Smooth muscle cell (in vitro differentiated cells): ENCODE results near the gene RAET1E. TPM values are rescaled to one million over a fixed set of nuclear protein-coding genes. Genes with fewer than 3 reads are reported as not detected.
"Not testable (repeated sequence)": the region's sequence is repeated elsewhere in the genome, so short reads cannot be mapped to it uniquely, and the experiment has no call there.

ENCODE experiments used
- DNase-seq: peaks from one replicate; lab custom pipeline; 2025; ENCODE audit not compliant: unreplicated experiment; lab: John Stamatoyannopoulos, UW
- H2AFZ ChIP-seq: fragments of 200-600 bp; sonication (generic); 2 replicates; pipeline ENCODE4 v1.6.0; 2016; ENCODE audit warnings: antibody characterized with exemption, low read depth, mild to moderate bottlenecking
- H3F3A ChIP-seq: fragments of 200-600 bp; sonication (generic); 2 replicates; pipeline ENCODE4 v1.6.0; 2017; ENCODE audit warnings: antibody characterized with exemption, low read depth
- H3K27ac ChIP-seq: fragments of 200-600 bp; sonication (generic); 2 replicates; pipeline ENCODE4 v1.5.1; 2016; ENCODE audit warnings: low read depth, mild to moderate bottlenecking
- H3K27me3 ChIP-seq: fragments of 200-600 bp; sonication (generic); 2 replicates; pipeline ENCODE4 v1.6.1; 2016; ENCODE audit warnings: low read depth, mild to moderate bottlenecking
- H3K36me3 ChIP-seq: fragments of 200-600 bp; sonication (generic); 2 replicates; pipeline ENCODE4 v1.5.1; 2016; ENCODE audit warnings: low read depth
- H3K4me1 ChIP-seq: fragments of 200-600 bp; sonication (generic); 2 replicates; pipeline ENCODE4 v1.5.1; 2016; ENCODE audit warnings: low read depth
- H3K4me2 ChIP-seq: fragments of 200-600 bp; sonication (generic); 2 replicates; pipeline ENCODE4 v1.6.0; 2016; ENCODE audit warnings: mild to moderate bottlenecking
- H3K4me3 ChIP-seq: fragments of 200-600 bp; sonication (generic); 2 replicates; pipeline ENCODE4 v1.5.1; 2016; ENCODE audit warnings: mild to moderate bottlenecking
- H3K79me2 ChIP-seq: fragments of 200-600 bp; sonication (generic); 2 replicates; pipeline ENCODE4 v1.6.0; 2016; ENCODE audit warnings: low read depth, mild to moderate bottlenecking
- H3K9ac ChIP-seq: fragments of 200-600 bp; sonication (generic); 2 replicates; pipeline ENCODE4 v1.6.0; 2016; ENCODE audit warnings: low read depth
- H3K9me3 ChIP-seq: fragments of 200-600 bp; sonication (generic); replicated peaks from 2 replicates; pipeline ENCODE4 v1.5.1; 2016; ENCODE audit warnings: low read depth
- H4K20me1 ChIP-seq: fragments of 200-600 bp; sonication (generic); 2 replicates; pipeline ENCODE4 v1.6.0; 2016; ENCODE audit warnings: low read depth
- CTCF ChIP-seq: fragments of 200-600 bp; sonication (generic); IDR thresholded peaks from 2 replicates; pipeline ENCODE4 v1.5.1; 2017; ENCODE audit warnings: borderline replicate concordance, mild to moderate bottlenecking, antibody characterized with exemption; ENCODE audit not compliant: insufficient read depth, poor library complexity, severe bottlenecking
- WGBS: methylation state at CpG from one replicate; pipeline ENCODE4 v1.1.7; 2016; ENCODE audit warnings: low lambda C conversion rate; 5-methylcytosine and 5-hydroxymethylcytosine counted together
- polyA plus RNA-seq: library from polyadenylated mRNA; unstranded; fragments of >200 nt; fragmentation: Nextera tagmentation; extraction: Ambion mirVana; gene quantifications from 2 replicates; pipeline ENCODE4 v1.2.1, GENCODE V29; 2016
- total RNA-seq: library from RNA; depleted of rRNA; stranded (reverse); fragments of >200 nt; gene quantifications from 2 replicates; pipeline ENCODE4 v1.2.3, GENCODE V29; 2014

The RAET1E gene
- total and polyA plus RNA-seq, 2 experiments from 2014 or later: not detected

GRCh38 chr6:149915970-149916865 lies 18.3 kb upstream of the RAET1E start:
- Histone ChIP-seq H3K4me3 (no peak overlapping the region), H3K79me2 (no peaks in the 10 kb centered on the region), H3K4me2 (no peak overlapping the region), H3K4me1 (no peaks in the 10 kb centered on the region), H3K36me3 (no peaks in the 10 kb centered on the region), H4K20me1 (no peaks in the 10 kb centered on the region), H3K27me3 (peaks cover 38% of the 10 kb centered on the region), H2AFZ (no peak overlapping the region), H3F3A (no peaks in the 10 kb centered on the region), H3K27ac (no peak overlapping the region), H3K9me3 (no peaks in the 10 kb centered on the region), H3K9ac (no peak overlapping the region)
- 88% methylated on average over 10 of the region's 10 CpGs for WGBS
- TF ChIP-seq CTCF: no peak
- DNase-seq: no peak

GRCh38 chr6:149913540-149914240 lies 15.8 kb upstream of the RAET1E start:
- no peaks in the 10 kb centered on the region for H3K79me2 ChIP-seq
- no peak overlapping the region for H2AFZ ChIP-seq
- 75% methylated on average over 9 of the region's 9 CpGs for WGBS
- no peaks in the 10 kb centered on the region for H3K4me1 ChIP-seq
- TF ChIP-seq CTCF: no peak
- H3K27me3 ChIP-seq: peaks cover 17% of the 10 kb centered on the region
- H3K4me2 ChIP-seq: no peak overlapping the region
- no peak overlapping the region for H3K4me3 ChIP-seq
- no peak overlapping the region for H3K27ac ChIP-seq
- H3K9ac ChIP-seq: no peak overlapping the region
- no peak for DNase-seq
- no peaks in the 10 kb centered on the region for H4K20me1 ChIP-seq
- H3K36me3 ChIP-seq: no peaks in the 10 kb centered on the region
- no peaks in the 10 kb centered on the region for H3F3A ChIP-seq
- H3K9me3 ChIP-seq: no peaks in the 10 kb centered on the region

- TF ChIP-seq CTCF: no peak
- DNase-seq: no peak
- no peak overlapping the region for H3K4me3 ChIP-seq
- H3K4me1 ChIP-seq: no peaks in the 10 kb centered on the region
- no peak overlapping the region for H3K9ac ChIP-seq
- H4K20me1 ChIP-seq: no peaks in the 10 kb centered on the region
- no peaks in the 10 kb centered on the region for H3K79me2 ChIP-seq
- H3K36me3 ChIP-seq: no peaks in the 10 kb centered on the region
- no peak overlapping the region for H3K4me2 ChIP-seq
- 50% methylated on average over 2 of the region's 2 CpGs for WGBS
- no peaks in the 10 kb centered on the region for H3K9me3 ChIP-seq
- no peak overlapping the region for H2AFZ ChIP-seq
- no peaks in the 10 kb centered on the region for H3F3A ChIP-seq
- peaks cover 11% of the 10 kb centered on the region for H3K27me3 ChIP-seq
- H3K27ac ChIP-seq: no peak overlapping the region
Observed at GRCh38 chr6:149913085-149913484, 15.2 kb upstream of the RAET1E start.

- H3K79me2 ChIP-seq, H3K9me3 ChIP-seq, H3K4me2 ChIP-seq, H3F3A ChIP-seq, H3K36me3 ChIP-seq, H3K9ac ChIP-seq, DNase-seq, H3K4me1 ChIP-seq, H3K27ac ChIP-seq, H3K4me3 ChIP-seq, H2AFZ ChIP-seq, H4K20me1 ChIP-seq: not testable (repeated sequence)
- H3K27me3 ChIP-seq: peaks cover 10% of the 10 kb centered on the region
- 52% methylated on average over 3 of the region's 3 CpGs for WGBS
Observed at GRCh38 chr6:149912680-149913079, 14.8 kb upstream of the RAET1E start.
